HG02970 (cell line): ENCODE data around the gene ATXN7.
A peak's percentile ranks its signal among the peaks of the same experiment; 100 is the strongest.

Source experiments
- ATAC-seq: cut with Tn5 transposase; IDR thresholded peaks from one replicate; pipeline ENCODE4 v1.9.1; 2021; ENCODE audit warnings: mild to moderate bottlenecking, moderate library complexity, moderate number of reproducible peaks; ENCODE audit not compliant: unreplicated experiment, low FRiP score

Gene ATXN7

DNA sequence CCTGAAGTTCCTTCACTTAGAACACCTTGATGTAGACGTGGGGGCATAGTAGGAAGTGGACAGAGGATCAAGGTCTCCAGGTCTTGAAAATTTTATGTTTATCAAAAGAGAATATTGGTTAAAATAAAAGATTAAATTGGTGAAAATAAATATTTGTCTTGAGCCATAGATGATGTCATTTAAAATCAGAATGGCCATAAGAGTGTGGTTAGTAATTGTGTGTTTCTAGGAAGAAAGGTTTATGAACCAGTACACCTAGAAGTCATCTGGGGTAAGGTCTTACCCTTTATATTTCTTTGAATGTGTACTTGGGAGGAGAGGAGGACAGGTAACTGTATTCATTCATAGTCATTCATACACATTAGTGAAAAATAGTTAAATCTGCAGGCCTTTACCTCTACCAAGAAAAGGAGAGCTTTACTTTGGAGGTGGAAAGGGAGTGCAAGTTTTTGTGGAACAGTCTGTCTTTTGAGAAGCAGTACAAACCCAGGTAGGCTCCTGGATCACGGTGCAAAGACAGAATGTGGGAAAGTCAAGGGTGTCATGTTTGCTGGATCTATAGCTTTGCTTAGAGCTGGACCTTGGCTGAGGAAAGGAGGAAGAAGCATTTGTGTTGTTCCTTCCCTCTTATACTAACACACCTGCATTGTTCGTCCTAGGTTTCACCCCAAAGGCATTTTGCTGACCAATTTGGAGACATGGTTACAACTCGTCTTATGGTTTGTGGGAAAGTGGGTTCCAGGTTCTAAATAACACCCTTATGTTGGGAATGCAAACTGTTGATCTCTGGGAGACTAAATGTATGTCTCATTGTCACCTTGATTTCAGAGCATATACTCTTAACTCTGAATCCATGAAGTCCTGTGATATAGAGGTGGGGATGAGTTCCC lies 42.3 kb downstream of the ATXN7 start:
- ATAC-seq: no peak

DNA sequence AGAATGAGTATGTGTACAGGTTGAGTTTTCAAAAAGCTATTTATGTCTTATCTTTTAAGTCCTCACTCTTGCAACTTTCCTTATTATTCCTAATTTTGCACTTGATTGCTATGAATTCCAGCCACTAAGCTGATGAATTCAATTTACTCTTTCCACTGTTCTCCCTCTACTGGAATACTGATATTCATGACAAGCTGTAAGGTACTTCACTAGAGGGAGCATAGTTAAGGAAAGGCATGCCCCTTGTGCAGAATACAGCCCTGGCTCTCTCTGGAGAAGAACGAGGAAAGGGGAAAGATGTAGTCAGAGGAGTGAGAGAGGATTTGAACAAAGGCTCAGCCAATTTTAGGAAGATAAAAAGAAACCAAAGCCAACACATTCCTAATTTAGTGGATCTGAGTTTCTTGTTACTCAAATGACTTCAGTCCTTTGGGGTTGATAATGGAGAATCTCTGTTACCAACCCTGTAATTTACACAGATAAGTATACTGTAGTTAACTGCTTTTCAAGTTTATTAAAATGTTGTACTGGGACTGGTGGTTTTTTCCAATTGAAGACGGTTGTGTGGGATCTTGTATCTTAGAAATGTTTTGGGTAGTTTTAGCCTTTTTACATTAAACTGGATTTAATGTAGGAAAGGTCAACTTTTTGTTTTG lies 44.5 kb downstream of the ATXN7 start:
- ATAC-seq: no peak

GRCh38 chr3:63908776-63909175 lies 45.1 kb downstream of the ATXN7 start:
- ATAC-seq: no peak

DNA sequence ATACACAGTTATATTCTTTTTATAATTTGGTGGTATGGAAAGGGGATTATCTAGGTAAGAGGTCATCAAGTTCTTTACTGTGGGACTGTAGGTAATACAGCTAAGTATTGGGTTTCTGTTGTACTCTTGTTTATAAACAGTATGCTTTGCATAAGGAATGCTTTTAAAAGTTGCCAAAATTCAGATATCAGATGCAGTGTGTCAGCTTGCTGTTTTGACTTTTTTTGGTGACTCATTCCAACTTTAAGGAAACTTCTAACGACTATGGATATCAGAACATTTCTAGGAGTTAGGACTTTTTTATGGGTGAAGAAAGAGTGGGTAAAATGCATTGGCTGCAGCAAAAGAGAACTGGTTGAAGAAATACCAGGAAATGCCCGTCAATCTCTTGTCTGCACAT lies 45.8 kb downstream of the ATXN7 start:
- ATAC-seq: no peak

DNA sequence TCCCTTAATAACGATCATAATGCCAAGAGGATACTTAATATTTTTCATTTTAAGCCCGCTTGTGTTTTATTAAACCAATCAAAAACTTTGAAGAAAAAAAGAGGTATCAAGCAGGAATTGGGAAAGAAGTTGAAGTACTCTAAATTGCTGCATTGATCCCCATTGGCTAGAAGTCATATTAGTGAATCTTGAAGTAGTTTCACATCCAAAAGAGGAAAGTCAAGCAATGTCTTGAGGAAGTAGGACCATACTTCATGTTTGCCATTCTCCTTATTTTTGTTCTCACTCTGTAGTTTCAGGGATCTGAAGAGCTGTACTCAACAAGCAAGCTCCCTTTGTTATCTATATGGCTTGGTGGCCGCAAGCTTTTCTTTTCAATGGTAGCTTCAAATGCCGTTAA lies 46.3 kb downstream of the ATXN7 start:
- no peak for ATAC-seq

- no peak for ATAC-seq
Measured at GRCh38 chr3:63910891-63911290, 47.2 kb downstream of the ATXN7 start.

- ATAC-seq: peak; percentile 23
Measured at GRCh38 chr3:63911509-63911872, 47.8 kb downstream of the ATXN7 start.

GRCh38 chr3:63911873-63912767 lies 48.5 kb downstream of the ATXN7 start, which contains the start of gene SCAANT1:
Gene SCAANT1 (minus strand): TSS chr3:63912383.
- ATAC-seq: peak; percentile 75

DNA sequence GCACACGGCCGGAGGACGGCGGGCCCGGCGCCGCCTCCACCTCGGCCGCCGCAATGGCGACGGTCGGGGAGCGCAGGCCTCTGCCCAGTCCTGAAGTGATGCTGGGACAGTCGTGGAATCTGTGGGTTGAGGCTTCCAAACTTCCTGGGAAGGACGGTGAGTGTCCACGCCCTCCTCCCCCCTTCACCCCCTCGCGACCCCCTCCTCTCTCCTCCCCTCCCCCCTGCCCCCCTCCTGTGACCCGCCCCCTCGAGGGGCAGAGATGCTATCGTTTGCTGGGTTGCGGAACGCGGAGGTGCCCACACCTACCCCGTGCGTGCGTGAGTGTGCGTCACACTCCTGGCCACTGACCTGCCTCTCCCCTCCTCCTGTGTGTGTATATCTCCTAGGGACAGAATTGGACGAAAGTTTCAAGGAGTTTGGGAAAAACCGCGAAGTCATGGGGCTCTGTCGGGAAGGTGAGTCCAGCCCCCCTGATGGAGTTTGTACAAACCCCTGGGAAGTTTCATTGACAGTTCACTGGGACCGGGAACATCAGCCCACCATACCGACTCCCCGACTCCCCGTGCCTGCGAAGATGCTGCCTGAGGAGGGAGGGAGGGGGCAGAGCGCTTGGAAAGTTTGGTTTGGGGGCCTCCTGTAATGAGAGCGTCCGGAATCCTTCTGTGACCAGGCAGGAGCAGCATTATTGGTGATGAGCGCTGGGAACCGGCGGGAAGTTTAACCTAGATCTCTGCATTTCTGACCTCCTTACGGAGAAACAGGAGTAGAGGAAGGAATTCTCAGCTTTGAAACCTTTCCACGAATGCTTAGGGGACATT lies 49.3 kb downstream of the ATXN7 start:
- ATAC-seq: peak; percentile 33

DNA sequence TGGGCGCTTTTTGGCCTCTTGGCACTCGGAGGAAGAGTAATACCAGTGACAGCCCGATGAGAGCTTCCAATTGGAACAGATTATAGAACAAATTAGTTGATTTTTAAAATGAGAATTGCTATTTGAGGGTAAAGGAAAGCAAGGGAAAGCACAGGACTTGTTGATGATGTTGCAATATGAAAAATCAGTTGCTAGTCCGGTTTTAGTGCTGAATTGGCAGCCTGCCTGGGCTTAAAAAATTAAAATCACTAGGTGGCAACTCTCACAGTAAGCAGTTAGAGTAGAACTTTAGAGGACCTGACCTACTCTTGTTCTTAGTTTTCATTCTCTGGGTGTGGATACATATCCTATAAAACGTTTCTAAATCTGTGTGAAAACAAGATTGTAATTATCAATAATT lies 50.6 kb downstream of the ATXN7 start:
- ATAC-seq: no peak

- no peak for ATAC-seq
Measured at GRCh38 chr3:63918321-63918720, 54.7 kb downstream of the ATXN7 start.

- ATAC-seq: no peak
Measured at GRCh38 chr3:63920001-63920400, 56.3 kb downstream of the ATXN7 start.

DNA sequence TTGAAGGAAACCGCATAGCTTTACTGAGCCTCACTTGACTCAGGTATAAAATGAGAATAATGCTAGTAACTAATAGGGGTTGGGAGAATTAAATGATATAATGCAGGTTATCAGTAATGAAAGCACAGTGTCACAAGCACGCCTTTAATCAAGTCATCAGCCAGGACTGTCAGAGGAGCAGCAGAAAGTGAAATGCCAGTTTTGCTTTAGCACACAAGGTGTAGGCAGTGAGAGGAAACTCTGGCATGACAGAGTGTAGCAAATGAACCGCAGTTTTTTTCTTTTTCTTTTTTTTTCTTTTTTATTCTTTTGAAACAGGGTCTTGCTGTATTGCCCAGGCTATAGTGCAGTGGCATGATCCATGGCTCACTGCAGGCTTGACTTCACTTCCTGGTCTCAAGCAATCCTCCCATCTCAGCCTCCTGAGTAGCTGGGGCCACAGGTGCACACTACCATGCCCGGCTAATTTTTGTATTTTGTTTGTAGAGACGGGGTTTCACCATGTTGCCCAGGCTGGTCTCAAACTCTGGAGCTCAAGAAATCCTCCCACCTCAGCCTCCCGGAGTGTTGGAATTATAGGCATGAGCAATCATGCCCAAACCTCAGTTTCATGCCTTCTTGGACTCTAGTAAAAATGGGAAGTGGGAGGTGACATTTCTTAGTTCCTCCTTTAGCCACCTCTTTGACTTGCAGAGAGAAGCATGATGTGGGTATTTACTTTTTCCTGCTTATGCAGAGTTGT lies 58.2 kb downstream of the ATXN7 start:
- peak; percentile 59 for ATAC-seq

DNA sequence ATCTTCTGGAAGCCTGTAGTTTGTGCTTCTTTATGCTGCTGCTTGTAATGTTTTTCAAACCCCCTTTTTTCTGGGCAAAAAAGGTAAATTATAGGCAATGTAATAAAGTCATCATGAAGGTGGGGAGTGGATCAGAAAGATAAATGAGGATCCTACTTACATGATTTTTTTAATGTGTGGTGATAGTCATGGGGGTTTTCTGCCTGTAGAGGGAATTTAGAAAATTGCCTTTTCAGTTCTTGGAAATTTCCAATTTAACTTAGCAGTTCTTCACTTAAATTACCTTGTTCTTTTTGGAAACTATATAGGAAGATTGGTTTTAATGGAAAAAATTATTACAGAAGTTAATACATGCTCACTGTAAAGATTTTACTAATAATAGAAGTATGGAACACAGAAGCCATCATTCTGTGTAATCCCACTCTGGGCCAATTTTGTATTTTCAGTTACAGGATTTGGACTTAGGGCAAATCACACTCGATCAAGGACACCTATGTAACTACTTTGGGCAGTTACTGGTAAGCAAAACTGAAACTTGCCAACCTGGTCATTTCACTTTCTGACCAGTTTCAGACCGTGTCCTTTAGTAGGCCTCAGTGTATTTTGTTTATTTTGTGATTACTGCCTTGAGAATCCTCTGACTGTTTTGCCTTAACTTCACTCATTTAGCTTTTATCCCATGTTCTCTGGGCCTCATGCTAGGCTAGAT lies 59.0 kb downstream of the ATXN7 start:
- ATAC-seq: no peak

DNA sequence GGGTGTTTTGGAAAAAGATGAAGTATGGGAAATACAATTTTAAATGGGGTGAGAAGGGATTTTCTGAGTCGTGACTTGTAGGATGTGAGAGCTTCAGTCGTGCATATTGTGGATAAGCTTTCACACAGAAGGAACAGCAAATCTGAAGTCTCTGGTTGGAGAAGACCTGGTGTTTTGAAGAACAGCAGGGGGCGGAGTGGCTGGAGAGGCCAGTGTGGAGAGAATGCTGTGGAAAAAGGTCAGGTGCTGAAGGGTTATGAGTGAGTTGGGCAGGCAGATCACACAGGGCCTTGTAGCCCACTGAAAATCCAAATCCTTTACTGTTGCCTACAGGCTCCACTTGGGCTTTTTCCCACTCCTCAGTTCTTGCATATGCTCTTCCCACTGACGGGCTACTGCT lies 62.6 kb downstream of the ATXN7 start:
- no peak for ATAC-seq

DNA sequence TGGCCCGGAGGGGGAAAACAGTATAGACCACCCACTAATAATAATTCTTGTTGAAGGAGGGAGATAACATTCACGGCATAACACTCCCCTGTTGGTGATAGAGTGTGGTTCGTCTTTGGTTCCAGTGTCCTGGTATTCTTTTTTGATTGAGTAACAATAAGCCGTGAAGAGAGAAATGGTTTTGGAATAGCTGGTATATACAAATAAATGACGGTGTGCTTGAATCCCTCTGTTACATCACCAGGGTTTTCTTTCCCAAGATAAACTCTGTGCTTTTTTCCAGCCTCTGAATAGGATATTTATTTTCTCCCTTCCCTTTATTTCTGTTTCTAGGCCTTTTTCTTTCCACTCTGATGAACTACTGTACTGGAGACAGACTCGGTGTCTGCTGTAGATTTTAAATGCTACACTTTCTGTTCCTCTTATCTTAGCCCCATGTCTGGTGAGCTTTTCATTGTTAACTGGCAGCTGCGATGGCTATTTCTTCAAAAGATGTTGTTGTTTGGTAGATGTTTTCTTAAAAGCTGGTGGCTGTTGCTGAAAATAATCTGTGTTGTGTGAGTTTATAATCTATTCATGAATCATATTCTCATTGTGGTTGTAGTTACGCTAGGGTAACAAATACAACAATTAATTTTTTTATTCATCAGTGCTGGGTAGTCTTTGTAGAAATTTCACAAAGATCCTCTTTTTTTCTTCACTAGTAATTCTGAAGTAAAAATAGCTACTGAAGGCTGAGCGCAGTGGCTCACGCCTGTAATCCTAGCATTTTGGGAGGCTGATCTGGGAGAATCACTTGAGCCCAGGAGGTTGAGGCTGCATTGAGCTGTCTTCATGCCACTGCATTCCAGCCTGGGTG lies 64.0 kb downstream of the ATXN7 start:
- ATAC-seq: no peak

DNA sequence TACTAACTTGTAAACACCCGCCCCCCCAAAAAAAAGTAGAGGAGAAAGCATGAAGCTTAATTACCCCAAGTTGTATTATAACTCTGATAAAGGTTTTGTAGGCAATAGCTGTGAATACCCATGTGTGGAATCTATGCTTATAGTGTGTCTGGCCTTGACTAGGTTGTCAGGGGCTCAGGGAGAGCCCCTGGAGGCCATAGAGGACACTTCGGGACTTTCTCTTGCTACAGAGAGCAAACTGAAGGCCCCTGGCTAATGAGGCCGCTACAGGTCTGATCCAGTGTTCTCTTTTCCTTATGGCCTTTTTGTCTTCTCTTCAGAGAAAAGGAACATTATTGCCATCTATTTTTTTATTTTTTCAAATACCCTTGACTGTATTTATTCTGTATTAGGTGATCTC lies 67.6 kb downstream of the ATXN7 start:
- no peak for ATAC-seq
